Effector memory CD4-positive, alpha-beta T cell (primary cell): Measurements from ENCODE around the gene ACSS1.

ENCODE experiments used
- DNase-seq, 3 donors: peaks; one replicate each; pipeline ENCODE4 v3.0.0-alpha.2; 2020
- H3K27ac ChIP-seq: 2 replicates; pipeline ENCODE4 v1.7.0; 2013; ENCODE audit warnings: mild to moderate bottlenecking, low read length, moderate library complexity; ENCODE audit not compliant: insufficient read depth, poor library complexity, severe bottlenecking
- H3K27me3 ChIP-seq: replicated peaks from 2 replicates; pipeline ENCODE4 v1.7.0; 2013; ENCODE audit warnings: mild to moderate bottlenecking, low read length; ENCODE audit not compliant: insufficient read depth, control insufficient read depth, poor library complexity, severe bottlenecking
- H3K36me3 ChIP-seq: 2 replicates; pipeline ENCODE4 v1.7.0; 2013; ENCODE audit warnings: mild to moderate bottlenecking, low read length, moderate library complexity; ENCODE audit not compliant: control insufficient read depth, insufficient read depth
- H3K4me1 ChIP-seq: 2 replicates; pipeline ENCODE4 v1.7.0; 2013; ENCODE audit warnings: low read length, mild to moderate bottlenecking; ENCODE audit not compliant: control insufficient read depth, insufficient read depth, poor library complexity, severe bottlenecking
- H3K4me3 ChIP-seq: 2 replicates; pipeline ENCODE4 v1.7.0; 2013; ENCODE audit warnings: low read length, low read depth, mild to moderate bottlenecking; ENCODE audit not compliant: insufficient read depth, poor library complexity, severe bottlenecking
- H3K9me3 ChIP-seq: 2 replicates; pipeline ENCODE4 v1.7.0; 2013; ENCODE audit warnings: mild to moderate bottlenecking, low read length, moderate library complexity; ENCODE audit not compliant: control insufficient read depth

ACSS1 gene

DNA sequence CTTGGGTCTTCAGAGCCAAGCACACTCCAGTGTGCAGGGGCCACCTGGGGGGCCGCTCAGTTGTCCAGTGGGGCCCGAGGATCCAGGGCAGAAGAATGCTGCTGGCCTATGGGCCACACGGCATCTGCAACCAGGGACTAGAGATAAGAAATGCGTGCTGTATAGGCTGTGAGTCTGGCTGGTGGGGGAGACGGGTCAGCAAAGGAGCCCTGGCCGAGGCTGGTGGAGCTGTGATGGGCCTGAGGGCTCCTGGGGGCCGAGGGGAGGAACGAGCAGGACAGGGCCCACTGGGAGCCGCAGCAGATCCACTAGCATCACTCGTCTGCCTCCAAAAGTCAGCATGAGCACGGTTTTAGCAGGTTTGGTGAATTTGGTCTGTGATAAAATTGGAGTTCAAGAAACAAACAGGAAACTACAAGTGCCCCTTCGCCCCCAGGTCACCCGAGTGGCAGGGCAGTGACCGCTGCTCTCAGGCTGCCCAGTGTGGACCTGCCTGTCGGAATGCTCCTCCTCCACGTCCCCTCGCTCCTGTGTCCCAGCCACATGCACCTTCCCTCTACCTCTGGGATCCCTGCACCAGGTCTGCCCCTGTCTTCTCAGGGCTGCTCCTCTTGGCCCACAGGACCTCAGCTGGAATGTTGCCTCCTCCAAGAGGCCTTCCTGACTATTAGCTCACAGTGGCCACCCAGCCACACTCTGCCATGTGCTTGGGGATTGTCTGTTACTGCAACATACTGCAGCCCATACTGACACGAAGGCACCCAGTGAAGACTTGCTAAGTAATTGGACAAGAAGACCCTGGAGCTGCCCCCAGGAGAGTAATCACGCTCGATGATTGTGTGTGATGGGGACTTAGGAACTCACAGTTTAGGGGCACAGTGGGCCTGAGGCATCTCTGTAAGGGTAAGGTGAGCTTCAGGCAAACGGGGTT, 10.9 kb downstream of the ACSS1 start:
- H3K4me3 ChIP-seq = no peak overlapping the region
- H3K27ac ChIP-seq = no peak overlapping the region
- H3K9me3 ChIP-seq = no peaks in the 10 kb centered on the region
- H3K27me3 ChIP-seq = no peaks in the 10 kb centered on the region
- peaks cover 14% of the 10 kb centered on the region for H3K4me1 ChIP-seq
- DNase-seq = no peak
- H3K36me3 ChIP-seq = peaks cover 16% of the 10 kb centered on the region

- Histone ChIP-seq H3K27ac (no peak overlapping the region), H3K27me3 (no peaks in the 10 kb centered on the region)
These were observed 11.7 kb downstream of the ACSS1 start for GRCh38 chr20:25046181-25046641.

GRCh38 chr20:25045343-25045712, 12.6 kb downstream of the ACSS1 start:
- DNase-seq = no peak
- no peaks in the 10 kb centered on the region for H3K9me3 ChIP-seq
- peaks cover 22% of the 10 kb centered on the region for H3K4me1 ChIP-seq
- no peak overlapping the region for H3K27ac ChIP-seq
- H3K27me3 ChIP-seq = no peaks in the 10 kb centered on the region
- H3K4me3 ChIP-seq = no peak overlapping the region
- H3K36me3 ChIP-seq = peaks cover 16% of the 10 kb centered on the region

More at GRCh38 chr20:25046181-25046641, 11.7 kb downstream of the ACSS1 start:
- H3K4me3 ChIP-seq = no peak overlapping the region
- H3K9me3 ChIP-seq = no peaks in the 10 kb centered on the region
- H3K36me3 ChIP-seq = peaks cover 16% of the 10 kb centered on the region
- DNase-seq = no peak
- peaks cover 22% of the 10 kb centered on the region for H3K4me1 ChIP-seq

GRCh38 chr20:25044660-25045342, 13.1 kb downstream of the ACSS1 start:
- no peaks in the 10 kb centered on the region for H3K9me3 ChIP-seq
- no peak overlapping the region for H3K27ac ChIP-seq
- peaks cover 16% of the 10 kb centered on the region for H3K36me3 ChIP-seq
- no peaks in the 10 kb centered on the region for H3K27me3 ChIP-seq
- no peak overlapping the region for H3K4me3 ChIP-seq
- peaks cover 22% of the 10 kb centered on the region for H3K4me1 ChIP-seq
- no peak for DNase-seq

GRCh38 chr20:25044261-25044560, 13.7 kb downstream of the ACSS1 start:
- no peak overlapping the region for H3K27ac ChIP-seq
- no peaks in the 10 kb centered on the region for H3K27me3 ChIP-seq
- no peak for DNase-seq
- H3K4me3 ChIP-seq = no peak overlapping the region
- H3K36me3 ChIP-seq = peaks cover 16% of the 10 kb centered on the region
- peaks cover 22% of the 10 kb centered on the region for H3K4me1 ChIP-seq
- no peaks in the 10 kb centered on the region for H3K9me3 ChIP-seq

DNA sequence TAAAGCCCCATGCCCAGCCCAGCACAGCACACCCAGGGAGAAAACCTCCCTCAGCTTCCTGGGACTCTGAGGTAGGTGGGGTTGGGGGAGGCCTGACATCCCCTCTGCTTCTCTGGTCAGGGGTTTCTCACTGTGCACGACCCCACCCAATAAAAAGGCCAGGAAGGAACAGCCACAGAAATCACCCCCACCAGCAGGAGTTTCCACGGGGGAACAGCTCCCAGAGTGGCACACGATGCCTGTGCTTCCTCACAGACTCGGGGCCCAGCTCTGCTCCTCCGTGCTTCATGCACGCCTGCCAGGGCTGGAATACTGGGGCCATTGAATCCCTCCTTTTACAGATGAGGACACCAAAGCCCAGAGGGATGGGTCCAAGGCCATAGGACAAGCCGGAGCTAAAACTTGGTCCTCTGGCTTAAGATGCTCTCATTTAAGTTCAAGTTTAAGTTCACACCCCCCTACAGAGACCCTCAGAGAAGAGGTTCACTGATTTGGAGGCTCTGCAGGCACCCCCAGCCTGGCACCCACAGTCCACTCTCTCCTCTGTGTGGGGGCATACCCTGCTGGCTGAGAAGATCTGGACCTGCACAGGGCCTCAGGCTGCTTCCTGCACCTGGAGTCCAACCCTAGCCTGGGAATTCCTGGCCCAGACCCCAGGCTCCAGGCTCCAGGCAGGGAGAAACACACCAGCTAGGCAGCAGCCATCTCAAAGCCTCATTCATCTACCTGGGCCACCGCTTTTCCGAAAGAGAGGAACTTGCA, 14.3 kb downstream of the ACSS1 start:
- no peak overlapping the region for H3K4me3 ChIP-seq
- H3K9me3 ChIP-seq = no peaks in the 10 kb centered on the region
- no peaks in the 10 kb centered on the region for H3K27me3 ChIP-seq
- H3K4me1 ChIP-seq = peaks cover 22% of the 10 kb centered on the region
- peaks cover 16% of the 10 kb centered on the region for H3K36me3 ChIP-seq
- H3K27ac ChIP-seq = peak overlapping the region; percentile 64
- no peak for DNase-seq

GRCh38 chr20:25042531-25043498, 15.1 kb downstream of the ACSS1 start:
- peaks cover 14% of the 10 kb centered on the region for H3K36me3 ChIP-seq
- no peaks in the 10 kb centered on the region for H3K9me3 ChIP-seq
- no peaks in the 10 kb centered on the region for H3K27me3 ChIP-seq
- peak in 2 of 3 donors; percentile 19 to 22 for DNase-seq
- H3K4me1 ChIP-seq = peaks cover 23% of the 10 kb centered on the region
- no peak overlapping the region for H3K4me3 ChIP-seq
- peak overlapping the region; percentile 64 for H3K27ac ChIP-seq

DNA sequence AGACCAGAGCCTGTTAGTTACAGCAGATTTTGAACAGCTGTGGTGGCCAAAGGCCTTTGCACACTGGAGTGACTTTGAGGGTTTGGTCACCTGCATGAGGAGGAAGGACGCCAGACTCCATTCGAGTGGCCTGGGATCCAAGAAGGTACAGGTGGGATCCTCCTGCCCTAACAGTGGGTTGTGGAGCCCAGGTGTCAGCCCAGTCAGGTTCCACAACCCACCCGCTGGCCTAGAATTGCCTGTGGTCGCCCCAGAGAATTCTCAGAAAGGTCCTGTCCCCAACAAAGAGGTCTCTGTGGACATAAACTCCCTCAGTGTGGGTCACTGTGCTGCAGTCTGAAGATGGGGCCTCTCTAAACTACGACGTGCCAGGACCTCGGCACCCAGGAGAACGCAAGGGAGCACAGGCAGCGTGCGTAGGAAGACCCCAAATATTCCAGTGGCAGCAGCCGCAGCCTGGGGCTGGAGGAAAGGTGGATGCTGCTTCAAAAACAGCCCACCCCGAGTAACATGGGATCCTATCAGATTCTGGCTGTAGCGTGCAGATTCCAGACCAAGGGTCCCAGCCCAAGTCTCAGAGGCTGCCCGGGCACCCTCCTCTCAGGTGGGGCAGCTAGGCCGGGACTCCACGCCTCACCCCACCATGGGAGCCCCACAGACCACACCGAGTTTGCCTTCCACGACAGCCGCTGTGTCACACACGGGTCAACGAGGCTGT, 16.0 kb downstream of the ACSS1 start:
- Histone ChIP-seq H3K27me3 (no peaks in the 10 kb centered on the region), H3K9me3 (no peaks in the 10 kb centered on the region), H3K4me3 (no peak overlapping the region), H3K27ac (peak overlapping the region; percentile 64), H3K4me1 (peaks cover 27% of the 10 kb centered on the region), H3K36me3 (peaks cover 5% of the 10 kb centered on the region)
- no peak for DNase-seq

DNA sequence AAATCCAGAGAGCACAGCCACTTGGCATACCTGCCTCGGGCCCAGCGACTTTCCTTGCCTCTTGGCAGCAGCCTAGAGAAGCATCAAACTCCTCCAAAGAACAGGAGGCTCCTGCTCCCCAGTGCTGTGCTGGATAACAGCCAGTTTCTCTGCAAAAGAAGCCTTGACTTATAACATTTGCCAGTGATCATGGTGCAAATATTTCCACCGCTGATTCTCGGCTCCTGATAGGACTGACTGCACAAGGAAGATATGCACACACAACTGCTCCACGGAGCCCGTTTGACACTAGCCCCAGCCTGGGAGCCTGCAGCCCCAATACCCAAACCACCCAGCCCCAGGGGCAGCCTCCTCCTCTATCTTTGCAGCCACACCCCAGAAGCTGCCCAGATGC, 17.5 kb downstream of the ACSS1 start:
- H3K36me3 ChIP-seq = no peaks in the 10 kb centered on the region
- H3K27ac ChIP-seq = no peak overlapping the region
- peaks cover 37% of the 10 kb centered on the region for H3K4me1 ChIP-seq
- H3K27me3 ChIP-seq = no peaks in the 10 kb centered on the region
- no peak for DNase-seq
- H3K4me3 ChIP-seq = no peak overlapping the region
- H3K9me3 ChIP-seq = no peaks in the 10 kb centered on the region
